GM19025 (cell line): ENCODE measurements around the gene PRAMEF2.
"Not testable (repeated sequence)": the region's sequence is repeated elsewhere in the genome, so short reads cannot be mapped to it uniquely, and the experiment has no call there.

Experiments
- ATAC-seq: cut with Tn5 transposase; IDR thresholded peaks from one replicate; pipeline ENCODE4 v1.9.1; 2021; ENCODE audit warnings: mild to moderate bottlenecking, low read depth, moderate library complexity; ENCODE audit not compliant: unreplicated experiment

The PRAMEF2 gene

GRCh38 chr1:12856786-12857185 lies at the start of gene PRAMEF2:
TSS of gene PRAMEF2 (plus strand) at chr1:12857086. CDS start at chr1:12859010, 1,924 bp downstream.
- not testable (repeated sequence) for ATAC-seq

GRCh38 chr1:12809933-12810332 lies 47.0 kb upstream of the PRAMEF2 start:
- ATAC-seq = no peak

- ATAC-seq = no peak
Observed at GRCh38 chr1:12810691-12811408, 46.0 kb upstream of the PRAMEF2 start.

GRCh38 chr1:12811409-12811784 lies 45.5 kb upstream of the PRAMEF2 start:
- no peak for ATAC-seq

- not testable (repeated sequence) for ATAC-seq
Observed at GRCh38 chr1:12819061-12819460, 37.8 kb upstream of the PRAMEF2 start.

- ATAC-seq = not testable (repeated sequence)
Observed at GRCh38 chr1:12831310-12831709, 25.6 kb upstream of the PRAMEF2 start, which contains the start of gene PRAMEF11. TSS of gene PRAMEF11 (minus strand) at chr1:12831410. CDS start at chr1:12828789, 2,621 bp downstream.

- ATAC-seq = not testable (repeated sequence)
Observed at GRCh38 chr1:12833251-12833650, 23.6 kb upstream of the PRAMEF2 start.

GRCh38 chr1:12848620-12849019 lies 8.3 kb upstream of the PRAMEF2 start, which contains the start of gene HNRNPCL1:
TSS of gene HNRNPCL1 (minus strand) at chr1:12848720. CDS start at chr1:12848289, 431 bp downstream.
- ATAC-seq = not testable (repeated sequence)

GRCh38 chr1:12851779-12852178 lies 5.1 kb upstream of the PRAMEF2 start:
- ATAC-seq = no peak

- ATAC-seq = not testable (repeated sequence)
Observed at GRCh38 chr1:12863131-12863880, 6.4 kb downstream of the PRAMEF2 start.

GRCh38 chr1:12878453-12878852 lies 21.6 kb downstream of the PRAMEF2 start:
- ATAC-seq = not testable (repeated sequence)

GRCh38 chr1:12886101-12886500 lies 29.2 kb downstream of the PRAMEF2 start, which contains the start of gene PRAMEF4:
TSS of gene PRAMEF4 (minus strand) at chr1:12886201. CDS start at chr1:12883394, 2,807 bp downstream.
- ATAC-seq = not testable (repeated sequence)

- not testable (repeated sequence) for ATAC-seq
Observed at GRCh38 chr1:12898170-12898569, 41.3 kb downstream of the PRAMEF2 start, which contains the start of gene PRAMEF10. TSS of gene PRAMEF10 (minus strand) at chr1:12898270. CDS start at chr1:12895847, 2,423 bp downstream.

- not testable (repeated sequence) for ATAC-seq
Observed at GRCh38 chr1:12899186-12899585, 42.3 kb downstream of the PRAMEF2 start.

GRCh38 chr1:12903793-12904572 lies 47.1 kb downstream of the PRAMEF2 start:
- not testable (repeated sequence) for ATAC-seq
